OCI-LY3 (cell line): ENCODE measurements around the gene CEP131.

Source experiments
- H2AFZ ChIP-seq: fragments of 200-600, 300-600 bp; shearing (Covaris generic); 2 replicates; pipeline ENCODE4 v1.6.0; 2014; ENCODE audit warnings: antibody characterized with exemption, low read depth, low read length
- H3K27ac ChIP-seq: fragments of 200-600, 300-600 bp; sonication (generic); 2 replicates; pipeline ENCODE4 v1.5.1; 2014; ENCODE audit warnings: mild to moderate bottlenecking, low read length, moderate library complexity, mixed read lengths
- H3K27me3 ChIP-seq: fragments of 200-600, 300-600 bp; sonication (generic); 2 replicates; pipeline ENCODE4 v1.6.1; 2014; ENCODE audit warnings: low read depth, low read length, mixed read lengths
- H3K36me3 ChIP-seq: fragments of 200-600, 300-600 bp; sonication (generic); replicated peaks from 2 replicates; pipeline ENCODE3; 2014; ENCODE audit warnings: low read depth, low read length, mixed read lengths
- H3K4me1 ChIP-seq: fragments of 300-600, 200-600 bp; sonication (generic); 2 replicates; pipeline ENCODE4 v1.6.1; 2014; ENCODE audit warnings: low read length, mixed read lengths
- H3K4me2 ChIP-seq: fragments of 200-600, 300-600 bp; sonication (generic); 2 replicates; pipeline ENCODE4 v1.6.1; 2014; ENCODE audit warnings: low read length, mixed read lengths
- H3K4me3 ChIP-seq: fragments of 300-600, 200-600 bp; sonication (generic); 2 replicates; pipeline ENCODE4 v1.5.1; 2014; ENCODE audit warnings: antibody characterized with exemption, mild to moderate bottlenecking, low read length, moderate library complexity
- H3K79me2 ChIP-seq: fragments of 300-600, 200-600 bp; shearing (Covaris generic); 2 replicates; pipeline ENCODE4 v1.6.1; 2014; ENCODE audit warnings: mild to moderate bottlenecking, low read length, mixed read lengths
- H3K9ac ChIP-seq: fragments of 300-600, 200-600 bp; shearing (Covaris generic); 2 replicates; pipeline ENCODE4 v1.6.0; 2014; ENCODE audit warnings: mild to moderate bottlenecking, low read length, moderate library complexity
- H3K9me3 ChIP-seq: fragments of 200-600, 300-600 bp; shearing (Covaris generic); 2 replicates; pipeline ENCODE4 v1.6.1; 2014; ENCODE audit warnings: low read length, mixed read lengths; ENCODE audit not compliant: insufficient read depth
- H4K20me1 ChIP-seq: fragments of 200-600, 300-600 bp; sonication (generic); 2 replicates; pipeline ENCODE4 v1.6.1; 2016; ENCODE audit warnings: low read length, mixed read lengths; ENCODE audit not compliant: insufficient read depth
- EZH2phosphoT487 ChIP-seq: fragments of 200-600 bp; shearing (Covaris generic); IDR thresholded peaks from 2 replicates; pipeline ENCODE4 v1.6.1; 2018; ENCODE audit warnings: antibody characterized with exemption, mixed run types, low read depth
- TF ChIP-seq, protein P1 (sequence below): fragments of 200-600, 300-600 bp; sonication (generic); IDR thresholded peaks from 2 replicates; pipeline ENCODE4 v1.5.1; 2014; ENCODE audit warnings: antibody characterized with exemption, low read length, low read depth

The CEP131 gene

GRCh38 chr17:81182596-81182995 is 40.2 kb downstream of the CEP131 start:
- Histone ChIP-seq H3K4me1 (no peaks in the 10 kb centered on the region), H3K4me2 (no peak overlapping the region), H3K36me3 (no peaks in the 10 kb centered on the region), H3K9ac (no peak overlapping the region), H3K9me3 (no peaks in the 10 kb centered on the region), H4K20me1 (no peaks in the 10 kb centered on the region), H2AFZ (no peak overlapping the region), H3K4me3 (no peak overlapping the region), H3K27me3 (no peaks in the 10 kb centered on the region), H3K79me2 (no peaks in the 10 kb centered on the region), H3K27ac (no peak overlapping the region)
- TF ChIP-seq EZH2phosphoT487, result no peak
- TF ChIP-seq, protein P1, sequence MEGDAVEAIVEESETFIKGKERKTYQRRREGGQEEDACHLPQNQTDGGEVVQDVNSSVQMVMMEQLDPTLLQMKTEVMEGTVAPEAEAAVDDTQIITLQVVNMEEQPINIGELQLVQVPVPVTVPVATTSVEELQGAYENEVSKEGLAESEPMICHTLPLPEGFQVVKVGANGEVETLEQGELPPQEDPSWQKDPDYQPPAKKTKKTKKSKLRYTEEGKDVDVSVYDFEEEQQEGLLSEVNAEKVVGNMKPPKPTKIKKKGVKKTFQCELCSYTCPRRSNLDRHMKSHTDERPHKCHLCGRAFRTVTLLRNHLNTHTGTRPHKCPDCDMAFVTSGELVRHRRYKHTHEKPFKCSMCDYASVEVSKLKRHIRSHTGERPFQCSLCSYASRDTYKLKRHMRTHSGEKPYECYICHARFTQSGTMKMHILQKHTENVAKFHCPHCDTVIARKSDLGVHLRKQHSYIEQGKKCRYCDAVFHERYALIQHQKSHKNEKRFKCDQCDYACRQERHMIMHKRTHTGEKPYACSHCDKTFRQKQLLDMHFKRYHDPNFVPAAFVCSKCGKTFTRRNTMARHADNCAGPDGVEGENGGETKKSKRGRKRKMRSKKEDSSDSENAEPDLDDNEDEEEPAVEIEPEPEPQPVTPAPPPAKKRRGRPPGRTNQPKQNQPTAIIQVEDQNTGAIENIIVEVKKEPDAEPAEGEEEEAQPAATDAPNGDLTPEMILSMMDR, result no peak

DNA sequence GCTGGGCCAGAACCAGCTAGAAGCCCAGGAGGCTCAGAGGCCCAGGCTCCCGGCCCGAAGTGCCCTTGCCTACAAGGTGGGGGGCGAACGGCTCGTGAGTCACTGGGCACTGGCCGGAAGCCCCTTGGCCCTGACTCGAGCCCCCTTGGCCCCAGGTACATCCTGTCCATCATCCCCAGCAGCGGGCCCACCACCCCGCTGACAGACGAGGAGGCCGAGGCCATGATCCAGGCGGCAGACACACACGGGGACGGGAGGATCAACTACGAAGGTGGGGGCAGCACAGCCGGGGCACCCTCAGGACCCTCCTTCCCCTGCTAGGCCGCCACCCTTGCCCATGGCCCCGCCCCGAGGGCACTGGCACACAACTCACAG is 41.0 kb downstream of the CEP131 start:
- no peaks in the 10 kb centered on the region for H3K79me2 ChIP-seq
- H3K4me1 ChIP-seq, result no peaks in the 10 kb centered on the region
- H3K4me2 ChIP-seq, result no peak overlapping the region
- no peaks in the 10 kb centered on the region for H3K36me3 ChIP-seq
- H2AFZ ChIP-seq, result no peak overlapping the region
- H3K27ac ChIP-seq, result no peak overlapping the region
- no peaks in the 10 kb centered on the region for H3K27me3 ChIP-seq
- no peaks in the 10 kb centered on the region for H4K20me1 ChIP-seq
- TF ChIP-seq, protein P1, result no peak
- TF ChIP-seq EZH2phosphoT487, result no peak
- no peak overlapping the region for H3K9ac ChIP-seq
- no peaks in the 10 kb centered on the region for H3K9me3 ChIP-seq
- H3K4me3 ChIP-seq, result no peak overlapping the region

GRCh38 chr17:81180836-81181810 is 41.6 kb downstream of the CEP131 start:
- Histone ChIP-seq H3K27me3 (no peaks in the 10 kb centered on the region), H2AFZ (no peak overlapping the region), H3K4me1 (no peaks in the 10 kb centered on the region), H3K79me2 (no peaks in the 10 kb centered on the region), H3K4me3 (no peak overlapping the region), H3K4me2 (no peak overlapping the region), H3K36me3 (no peaks in the 10 kb centered on the region), H3K9ac (no peak overlapping the region), H4K20me1 (no peaks in the 10 kb centered on the region), H3K9me3 (no peaks in the 10 kb centered on the region), H3K27ac (no peak overlapping the region)
- TF ChIP-seq, protein P1, result no peak
- no peak for TF ChIP-seq EZH2phosphoT487

- Histone ChIP-seq H3K4me1 (no peaks in the 10 kb centered on the region), H4K20me1 (no peaks in the 10 kb centered on the region), H3K27ac (no peak overlapping the region), H3K4me3 (no peak overlapping the region), H3K4me2 (no peak overlapping the region), H3K9ac (no peak overlapping the region), H3K79me2 (no peaks in the 10 kb centered on the region), H3K27me3 (no peaks in the 10 kb centered on the region), H3K9me3 (no peaks in the 10 kb centered on the region), H2AFZ (no peak overlapping the region), H3K36me3 (no peaks in the 10 kb centered on the region)
- TF ChIP-seq EZH2phosphoT487, result no peak
- TF ChIP-seq, protein P1, result no peak
These were observed 42.9 kb downstream of the CEP131 start for GRCh38 chr17:81179861-81180260.
